IMR-90 (cell line): Measurements from ENCODE around the gene AIFM2. TPM values are rescaled to one million over a fixed set of nuclear protein-coding genes. Genes with fewer than 3 reads are reported as not detected.

Experiments
- ATAC-seq: fragments of 200-7000 bp; cut with Tn5 transposase; 2 replicates; pipeline ENCODE4 v1.9.1; 2020; ENCODE audit warnings: low read depth, mild to moderate bottlenecking, moderate library complexity
- BruUV-seq: library from RNA; stranded (reverse); fragments of 400-500 nt; replicated peaks from 2 replicates; lab custom pipeline; 2021; lab: Mats Ljungman, UMichigan
- CTCF ChIA-PET: fragments of 300-600 bp; formaldehyde crosslinking; extraction: SDS; loops from one replicate; lab custom pipeline; 2021; ENCODE audit warnings: antibody characterized with exemption; lab: Yijun Ruan, JAX
- POLR2A ChIA-PET: fragments of 300-600 bp; sonication (Branson Sonifier 250); formaldehyde crosslinking; loops from one replicate; lab custom pipeline; 2022; ENCODE audit warnings: antibody characterized with exemption; ENCODE audit not compliant: unreplicated experiment; lab: Charles Lee
- DNase-seq: peaks from one replicate; pipeline ENCODE4 v3.0.0; 2013
- H2AFZ ChIP-seq: replicated peaks from 2 replicates; pipeline ENCODE3; 2013; ENCODE audit warnings: low read length, mild to moderate bottlenecking; ENCODE audit not compliant: poor library complexity
- H2AK5ac ChIP-seq: 2 replicates; pipeline ENCODE4 v1.6.1; 2013; ENCODE audit warnings: low read depth, low read length, inconsistent platforms
- H2AK9ac ChIP-seq: replicated peaks from 2 replicates; pipeline ENCODE3; 2013; ENCODE audit warnings: mild to moderate bottlenecking, low read depth, low read length, moderate library complexity; ENCODE audit not compliant: poor library complexity
- H2BK120ac ChIP-seq: 2 replicates; pipeline ENCODE4 v1.6.1; 2013; ENCODE audit warnings: low read depth, low read length, inconsistent platforms
- H2BK15ac ChIP-seq: 3 replicates; pipeline ENCODE4 v1.6.1; 2013; ENCODE audit warnings: low read depth, low read length, inconsistent platforms
- H2BK20ac ChIP-seq: 2 replicates; pipeline ENCODE4 v1.6.1; 2013; ENCODE audit warnings: low read depth, mild to moderate bottlenecking, inconsistent platforms, low read length, moderate library complexity
- H2BK5ac ChIP-seq: 2 replicates; pipeline ENCODE4 v1.6.1; 2013; ENCODE audit warnings: mild to moderate bottlenecking, low read depth, low read length, inconsistent platforms; ENCODE audit not compliant: poor library complexity, severe bottlenecking
- H3K14ac ChIP-seq: replicated peaks from 2 replicates; pipeline ENCODE4 v1.6.1; 2013; ENCODE audit warnings: low read depth, low read length, inconsistent platforms
- H3K18ac ChIP-seq: 2 replicates; pipeline ENCODE4 v1.6.1; 2013; ENCODE audit warnings: low read depth, low read length, control low read depth
- H3K23ac ChIP-seq: 2 replicates; pipeline ENCODE4 v1.6.1; 2013; ENCODE audit warnings: low read depth, low read length, inconsistent platforms
- H3K27ac ChIP-seq: 2 replicates; pipeline ENCODE4 v1.5.1; 2013; ENCODE audit warnings: mild to moderate bottlenecking, control low read depth, low read length; ENCODE audit not compliant: insufficient read depth
- H3K27me3 ChIP-seq: 2 replicates; pipeline ENCODE4 v1.6.1; 2013; ENCODE audit warnings: low read length; ENCODE audit not compliant: control insufficient read depth, insufficient read depth
- H3K36me3 ChIP-seq: 2 replicates; pipeline ENCODE4 v1.6.1; 2013; ENCODE audit warnings: low read length, mixed read lengths; ENCODE audit not compliant: control insufficient read depth, insufficient read depth
- H3K4ac ChIP-seq: 2 replicates; pipeline ENCODE4 v1.6.1; 2013; ENCODE audit warnings: low read depth, low read length, inconsistent platforms
- H3K4me1 ChIP-seq: 2 replicates; pipeline ENCODE4 v1.6.1; 2013; ENCODE audit warnings: low read length, mixed read lengths; ENCODE audit not compliant: control insufficient read depth, insufficient read depth
- H3K4me2 ChIP-seq: 2 replicates; pipeline ENCODE4 v1.6.1; 2013; ENCODE audit warnings: low read depth, mild to moderate bottlenecking, control low read depth, low read length, moderate library complexity
- H3K4me3 ChIP-seq: 2 replicates; pipeline ENCODE4 v1.5.1; 2013; ENCODE audit warnings: low read depth, mild to moderate bottlenecking, control low read depth, low read length, moderate library complexity; ENCODE audit not compliant: insufficient read depth
- H3K56ac ChIP-seq: 2 replicates; pipeline ENCODE4 v1.6.1; 2013; ENCODE audit warnings: low read length, inconsistent platforms; ENCODE audit not compliant: insufficient read depth; ENCODE audit errors: extremely low read depth
- H3K79me1 ChIP-seq, 2 experiments: 2 replicates each; pipeline ENCODE4 v1.6.1; 2013; ENCODE audit warnings: low read length in 2 of 2, inconsistent platforms in 1 of 2, low read depth in 1 of 2
- H3K9ac ChIP-seq: 2 replicates; pipeline ENCODE4 v1.6.1; 2013; ENCODE audit warnings: low read depth, low read length, control low read depth
- H3K9me1 ChIP-seq: 2 replicates; pipeline ENCODE4 v1.6.1; 2013; ENCODE audit warnings: low read length, inconsistent platforms; ENCODE audit not compliant: insufficient read depth
- H3K9me3 ChIP-seq: 2 replicates; pipeline ENCODE4 v1.6.1; 2013; ENCODE audit warnings: low read length; ENCODE audit not compliant: control insufficient read depth, insufficient read depth
- H4K20me1 ChIP-seq: 2 replicates; pipeline ENCODE4 v1.6.1; 2013; ENCODE audit warnings: low read length, inconsistent platforms; ENCODE audit not compliant: insufficient read depth
- H4K5ac ChIP-seq: 2 replicates; pipeline ENCODE4 v1.6.1; 2013; ENCODE audit warnings: mild to moderate bottlenecking, low read depth, low read length, control low read depth
- H4K8ac ChIP-seq, 2 experiments: 2 replicates each; pipeline ENCODE4 v1.6.1; 2013; ENCODE audit warnings: low read depth in 2 of 2, low read length in 2 of 2, control low read depth in 1 of 2, inconsistent platforms in 1 of 2
- H4K91ac ChIP-seq: 2 replicates; pipeline ENCODE4 v1.6.1; 2013; ENCODE audit warnings: low read depth, low read length, inconsistent platforms; ENCODE audit not compliant: insufficient read depth
- CEBPB ChIP-seq: IDR thresholded peaks from 2 replicates; pipeline ENCODE4 v1.6.1; 2012; ENCODE audit warnings: low read depth, low read length, improper control_type of control experiment
- MAZ ChIP-seq: IDR thresholded peaks from 2 replicates; pipeline ENCODE4 v1.6.1; 2012; ENCODE audit warnings: low read depth, mild to moderate bottlenecking, low read length, improper control_type of control experiment, moderate library complexity, borderline replicate concordance
- SMC3 ChIP-seq: fragments of 150-350 bp; IDR thresholded peaks from 2 replicates; pipeline ENCODE4 v1.6.1; 2016; ENCODE audit warnings: low read depth, mild to moderate bottlenecking, antibody characterized with exemption, low read length, moderate library complexity
- WGBS, 2 experiments: methylation state at CpG; one replicate each; pipeline versions ENCODE4 v1.1.5 to v1.1.7; 2013; ENCODE audit warnings: missing lambda C conversion rate in 2 of 2; ENCODE audit not compliant: insufficient read length in 1 of 2; ENCODE audit errors: extremely low coverage in 2 of 2; 5-methylcytosine and 5-hydroxymethylcytosine counted together
- dilution Hi-C: fragments of 300-500 bp; cut with HindIII; formaldehyde crosslinking; loops from one replicate; pipeline ENCODE4 v1.14.3; 2018; ENCODE audit warnings: low sequenced_read_pairs; ENCODE audit not compliant: unreplicated experiment
- in situ Hi-C: fragments of 300-500 bp; cut with MboI; formaldehyde crosslinking; loops from 3 replicates; pipeline ENCODE4 v1.14.3; 2019; ENCODE audit warnings: low sequenced_read_pairs, inconsistent platforms, mixed read lengths
- intact Hi-C: fragments of 100-400 bp; cut with micrococcal nuclease; formaldehyde crosslinking; loops from 2 replicates; pipeline ENCODE4 v1.10.0; 2022
- polyA plus RNA-seq, 3 experiments: library from polyadenylated mRNA; depleted of rRNA; stranded (reverse); fragments of >200 nt; gene quantifications; 2 replicates each; pipeline ENCODE4 v1.2.3, GENCODE V29; 2012; ENCODE audit warnings: low replicate concordance in 1 of 3
- total RNA-seq: library from RNA; depleted of rRNA; stranded (reverse); fragments of >200 nt; gene quantifications from 2 replicates; pipeline ENCODE4 v1.2.3, GENCODE V29; 2012
- TF ChIP-seq, protein P1 (sequence below): conservative IDR thresholded peaks from 2 replicates; pipeline ENCODE4 v1.5.1; 2012; ENCODE audit warnings: mild to moderate bottlenecking, low read depth, low read length, improper control_type of control experiment

The AIFM2 gene
- total and polyA plus RNA-seq, 2 of the 4 experiments (the other 2 are of a cell fraction), result 2.0 to 4.6 TPM

DNA sequence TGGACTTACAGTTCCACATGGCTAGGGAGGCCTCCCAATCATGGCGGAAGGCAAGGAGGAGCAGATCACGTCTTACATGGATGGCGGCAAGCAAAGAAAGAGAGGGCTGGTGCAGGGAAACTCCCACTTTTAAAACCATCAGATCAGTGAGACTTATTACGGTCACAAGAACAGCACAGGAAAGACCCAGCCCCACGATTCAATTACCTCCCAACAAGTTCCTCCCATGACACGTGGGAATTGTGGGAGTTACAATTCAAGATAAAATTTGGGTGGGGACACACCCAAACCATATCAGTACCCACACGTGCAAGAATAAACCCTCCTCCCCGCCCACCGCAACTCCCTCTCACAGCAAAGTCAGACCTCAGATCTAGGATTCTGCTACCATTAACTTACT lies 4.5 kb upstream of the AIFM2 start:
- in situ Hi-C loops, result loop anchor here (10.0 kb wide), 1 partner anchor 228 kb away; no protein-coding TSS in a partner anchor
- no peak overlapping the region for H3K9ac ChIP-seq
- H2BK15ac ChIP-seq, result no peak overlapping the region
- H3K18ac ChIP-seq, result no peak overlapping the region
- H3K4me2 ChIP-seq, result no peak overlapping the region
- no peak overlapping the region for H4K91ac ChIP-seq
- peaks cover 5% of the 10 kb centered on the region for H3K4me1 ChIP-seq
- no peak overlapping the region for H3K4ac ChIP-seq
- BruUV-seq, result no TSS peak
- no peak overlapping the region for H2BK120ac ChIP-seq
- H3K4me3 ChIP-seq, result no peak overlapping the region
- no peaks in the 10 kb centered on the region; the same call in 1 of the 2 replicates for H4K20me1 ChIP-seq
- no peak for TF ChIP-seq MAZ
- no peak for TF ChIP-seq CEBPB
- TF ChIP-seq, protein P1, sequence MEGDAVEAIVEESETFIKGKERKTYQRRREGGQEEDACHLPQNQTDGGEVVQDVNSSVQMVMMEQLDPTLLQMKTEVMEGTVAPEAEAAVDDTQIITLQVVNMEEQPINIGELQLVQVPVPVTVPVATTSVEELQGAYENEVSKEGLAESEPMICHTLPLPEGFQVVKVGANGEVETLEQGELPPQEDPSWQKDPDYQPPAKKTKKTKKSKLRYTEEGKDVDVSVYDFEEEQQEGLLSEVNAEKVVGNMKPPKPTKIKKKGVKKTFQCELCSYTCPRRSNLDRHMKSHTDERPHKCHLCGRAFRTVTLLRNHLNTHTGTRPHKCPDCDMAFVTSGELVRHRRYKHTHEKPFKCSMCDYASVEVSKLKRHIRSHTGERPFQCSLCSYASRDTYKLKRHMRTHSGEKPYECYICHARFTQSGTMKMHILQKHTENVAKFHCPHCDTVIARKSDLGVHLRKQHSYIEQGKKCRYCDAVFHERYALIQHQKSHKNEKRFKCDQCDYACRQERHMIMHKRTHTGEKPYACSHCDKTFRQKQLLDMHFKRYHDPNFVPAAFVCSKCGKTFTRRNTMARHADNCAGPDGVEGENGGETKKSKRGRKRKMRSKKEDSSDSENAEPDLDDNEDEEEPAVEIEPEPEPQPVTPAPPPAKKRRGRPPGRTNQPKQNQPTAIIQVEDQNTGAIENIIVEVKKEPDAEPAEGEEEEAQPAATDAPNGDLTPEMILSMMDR, result no peak
- no peak for TF ChIP-seq SMC3
- CTCF ChIA-PET, result no interaction called here
- H3K56ac ChIP-seq, result no peak overlapping the region
- no peak overlapping the region for H2AFZ ChIP-seq
- peaks cover 0 to 12% of the 10 kb centered on the region in 2 experiments; a peak in 3 of 4 replicates for H3K79me1 ChIP-seq
- H3K23ac ChIP-seq, result no peak overlapping the region
- H3K14ac ChIP-seq, result no peak overlapping the region
- no peak overlapping the region for H2BK5ac ChIP-seq
- intact Hi-C loops, result no loop called here
- no peaks in the 10 kb centered on the region for H3K27me3 ChIP-seq
- H2AK5ac ChIP-seq, result no peak overlapping the region
- H2AK9ac ChIP-seq, result no peak overlapping the region
- POLR2A ChIA-PET, result no interaction called here
- no peak overlapping the region for H4K5ac ChIP-seq
- ATAC-seq (no peak), DNase-seq (no peak)
- dilution Hi-C loops, result no loop called here
- no peak overlapping the region for H3K27ac ChIP-seq
- peaks cover 10% of the 10 kb centered on the region for H3K36me3 ChIP-seq
- no CpG with 5 or more reads among the region's 9 CpGs for WGBS, 2 experiments
- H3K9me1 ChIP-seq, result peaks cover 8% of the 10 kb centered on the region
- no peak overlapping the region for H4K8ac ChIP-seq
- no peak overlapping the region for H2BK20ac ChIP-seq
- no peaks in the 10 kb centered on the region for H3K9me3 ChIP-seq
